ENCODE measurements around the gene CD300LD.
"Not testable (repeated sequence)": the region's sequence is repeated elsewhere in the genome, so short reads cannot be mapped to it uniquely, and the experiment has no call there.

CD300LD gene

DNA sequence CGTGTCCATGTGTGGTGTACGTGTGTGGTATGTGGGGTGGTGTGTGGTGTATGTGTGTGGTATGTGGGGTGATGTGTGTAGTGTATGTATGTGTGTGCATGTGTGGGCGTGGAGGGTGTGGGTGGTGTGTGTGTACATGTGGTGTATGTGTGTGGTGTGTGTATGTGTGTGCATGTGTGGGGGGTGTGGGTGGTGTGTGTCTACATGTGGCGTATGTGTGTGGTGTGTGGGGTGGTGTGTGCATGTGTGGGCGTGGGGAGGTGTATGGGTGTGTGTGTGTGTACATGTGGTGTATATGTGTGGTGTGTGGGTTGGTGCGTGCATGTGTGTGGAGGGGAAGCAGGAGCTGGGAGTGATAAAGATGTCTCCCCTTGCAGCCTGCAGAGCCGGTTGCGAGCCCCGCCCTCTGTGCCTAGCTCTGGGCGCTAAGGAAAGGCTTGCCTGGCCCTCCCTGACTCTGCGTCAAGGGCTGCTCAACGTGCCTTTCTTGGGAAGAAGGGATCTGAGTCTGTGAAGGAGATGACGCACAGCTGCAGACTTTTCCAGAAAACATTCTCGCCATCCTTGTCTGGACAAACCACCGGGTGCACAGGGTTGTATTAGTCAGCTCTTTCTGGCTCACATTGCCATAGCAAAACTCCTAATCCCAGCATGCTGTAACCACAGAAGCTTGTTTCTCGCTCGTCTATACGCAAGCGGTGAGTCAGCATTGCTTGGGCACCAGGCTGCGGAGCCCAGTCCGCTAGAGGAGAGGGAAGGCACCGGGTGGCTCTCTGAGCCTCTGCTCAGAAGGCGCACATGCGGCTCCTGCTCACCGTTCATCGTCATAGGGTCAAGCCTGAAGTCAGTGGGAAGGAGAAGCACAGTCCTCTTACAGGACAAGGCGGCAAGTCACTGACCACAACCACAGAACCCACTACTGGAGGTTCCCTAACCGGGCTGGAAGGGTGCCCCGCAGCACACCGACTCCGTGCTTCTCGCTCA, 22.8 kb downstream of the CD300LD start:
- DNase-seq = no peak

DNA sequence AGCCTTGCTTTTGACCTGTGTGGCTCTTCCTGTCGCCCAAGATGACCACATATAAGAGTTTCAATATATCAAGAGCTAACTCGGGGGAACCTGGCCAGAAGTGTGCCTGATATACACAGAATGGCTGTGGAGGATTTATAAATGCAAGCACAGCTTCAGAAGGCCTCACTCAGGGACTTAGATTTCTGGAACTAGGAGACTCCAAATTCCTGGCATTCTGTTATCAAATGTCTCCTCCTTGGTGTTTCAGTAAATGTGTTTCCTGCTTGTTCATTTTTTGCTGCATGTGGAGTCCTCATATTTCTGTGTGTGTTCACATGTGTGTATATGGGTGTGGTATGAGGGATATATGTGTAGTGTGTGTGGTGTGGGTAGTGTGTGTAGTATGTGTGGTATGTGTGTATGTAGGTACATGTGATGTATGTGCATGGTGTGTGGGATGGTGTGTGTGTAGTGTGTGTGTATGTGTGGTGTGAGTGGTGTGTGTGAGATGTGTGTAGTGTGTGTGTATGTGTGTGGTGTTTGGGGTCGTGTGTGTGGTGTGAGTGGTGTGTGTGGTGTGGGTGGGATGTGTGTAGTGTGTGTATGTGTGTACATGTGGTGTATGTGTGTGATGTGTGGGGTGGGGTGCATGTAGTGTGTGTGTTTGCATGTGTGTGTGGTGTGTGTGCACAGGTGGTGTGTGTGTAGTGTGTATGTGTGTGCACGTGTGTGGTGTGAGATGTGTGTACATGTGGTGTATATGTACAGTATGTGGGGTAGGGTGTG, 23.8 kb downstream of the CD300LD start:
- DNase-seq = no peak

DNA sequence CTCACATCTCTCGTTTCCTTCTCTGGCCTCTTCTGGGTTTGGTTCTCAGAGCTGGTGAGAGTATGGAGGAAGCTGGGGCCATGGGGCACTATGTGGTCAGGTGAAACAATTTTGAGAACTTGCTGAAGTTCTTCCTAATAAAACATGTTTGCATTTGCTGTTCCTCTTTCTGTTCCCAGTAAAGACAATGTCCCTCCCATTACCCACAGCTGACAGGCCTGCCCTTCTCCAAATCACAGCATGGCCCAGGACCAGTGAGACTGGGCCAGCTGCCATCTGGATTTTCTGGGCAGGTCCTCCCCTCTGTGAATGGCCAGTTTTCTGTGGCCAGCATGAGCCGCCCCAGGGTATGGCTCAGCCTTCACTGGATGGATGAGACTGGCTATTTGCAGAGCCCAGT, 24.7 kb downstream of the CD300LD start, which contains the start of gene CD300H:
CD300H (minus strand) TSS at position 113 of the 400 bp plus-strand sequence.
- DNase-seq = no peak

DNA sequence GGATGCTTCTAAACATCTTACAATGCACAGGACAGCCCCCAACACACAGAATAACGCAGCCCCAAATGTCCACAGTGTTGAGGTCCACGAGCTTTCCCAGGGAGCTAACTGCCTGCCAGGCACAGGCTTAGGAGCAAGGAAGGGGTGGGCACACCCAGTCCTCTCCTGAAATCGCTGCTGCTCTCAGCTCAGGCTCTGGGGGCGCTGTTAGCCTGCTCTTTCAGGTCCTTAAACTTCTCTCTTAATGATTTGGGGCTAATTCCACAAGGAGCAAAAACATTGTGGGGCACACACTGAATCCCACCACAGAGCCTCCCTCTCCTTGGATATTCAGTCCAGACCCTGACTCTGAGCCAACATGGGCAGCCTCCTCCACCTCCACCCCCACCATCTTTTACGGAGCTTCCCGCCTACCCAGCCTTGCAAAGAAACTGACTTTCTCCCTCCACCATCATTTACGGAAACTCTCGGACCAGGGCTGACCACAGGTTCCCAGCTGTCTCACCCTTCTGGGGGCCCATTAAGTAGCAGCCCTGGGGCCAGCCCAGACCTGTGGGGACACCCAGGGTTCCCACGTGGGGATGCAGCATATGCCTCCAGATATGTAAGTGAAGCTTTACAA, 25.8 kb downstream of the CD300LD start:
- no peak for DNase-seq

DNA sequence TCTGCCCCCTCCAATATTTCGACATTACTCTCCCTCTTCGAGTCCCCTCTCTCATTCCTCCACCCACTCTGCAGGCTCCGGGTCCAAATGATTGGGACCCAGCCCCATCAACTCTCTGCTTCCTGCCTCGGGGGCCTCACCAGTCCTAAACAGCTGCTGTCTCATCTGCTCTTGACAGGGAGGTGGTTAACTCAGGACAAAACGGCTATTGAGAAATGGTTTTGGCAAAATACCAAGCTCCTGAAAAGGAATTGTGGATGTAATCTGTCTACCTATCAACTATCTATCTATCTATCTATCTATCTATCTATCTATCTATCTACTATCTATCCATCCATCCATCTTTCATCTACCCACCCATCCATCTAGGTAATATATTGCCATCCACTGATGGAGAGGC, 27.0 kb downstream of the CD300LD start:
- no peak for DNase-seq

DNA sequence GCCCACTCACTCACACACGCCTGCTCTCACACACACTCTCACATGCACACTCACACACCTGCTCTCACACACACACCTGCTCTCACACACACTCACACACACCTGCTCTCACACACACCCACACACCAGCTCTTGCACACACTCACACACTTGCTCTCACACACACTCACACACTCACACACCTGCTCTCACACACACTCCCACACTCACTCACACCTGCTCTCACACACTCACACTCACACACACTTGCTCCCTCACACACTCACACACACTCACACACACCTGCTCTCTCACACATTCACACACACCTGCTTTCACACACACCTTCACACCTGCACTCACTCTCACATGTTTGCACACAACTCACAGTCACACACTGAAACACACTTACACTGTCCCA, 28.7 kb downstream of the CD300LD start:
- DNase-seq = no peak

DNA sequence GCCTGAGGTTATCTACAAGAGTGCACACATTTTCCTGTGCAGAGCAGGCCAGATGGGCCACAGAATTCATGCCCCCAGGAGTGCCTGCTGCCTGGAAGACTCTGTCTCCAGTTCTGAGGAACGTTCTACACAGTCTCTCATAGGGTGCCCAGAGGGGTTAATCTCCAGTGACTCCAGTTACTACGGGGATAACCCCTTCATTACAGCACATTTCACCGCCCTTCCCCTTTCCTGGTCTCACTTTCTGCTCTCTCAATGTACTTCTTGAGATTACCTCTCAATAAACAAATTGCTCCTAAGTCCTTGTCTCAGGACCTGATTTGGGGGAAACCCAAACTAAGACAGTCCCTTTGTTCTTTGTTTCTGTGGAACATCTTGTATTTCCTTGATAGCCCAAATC, 30.5 kb downstream of the CD300LD start:
- no peak for DNase-seq

DNA sequence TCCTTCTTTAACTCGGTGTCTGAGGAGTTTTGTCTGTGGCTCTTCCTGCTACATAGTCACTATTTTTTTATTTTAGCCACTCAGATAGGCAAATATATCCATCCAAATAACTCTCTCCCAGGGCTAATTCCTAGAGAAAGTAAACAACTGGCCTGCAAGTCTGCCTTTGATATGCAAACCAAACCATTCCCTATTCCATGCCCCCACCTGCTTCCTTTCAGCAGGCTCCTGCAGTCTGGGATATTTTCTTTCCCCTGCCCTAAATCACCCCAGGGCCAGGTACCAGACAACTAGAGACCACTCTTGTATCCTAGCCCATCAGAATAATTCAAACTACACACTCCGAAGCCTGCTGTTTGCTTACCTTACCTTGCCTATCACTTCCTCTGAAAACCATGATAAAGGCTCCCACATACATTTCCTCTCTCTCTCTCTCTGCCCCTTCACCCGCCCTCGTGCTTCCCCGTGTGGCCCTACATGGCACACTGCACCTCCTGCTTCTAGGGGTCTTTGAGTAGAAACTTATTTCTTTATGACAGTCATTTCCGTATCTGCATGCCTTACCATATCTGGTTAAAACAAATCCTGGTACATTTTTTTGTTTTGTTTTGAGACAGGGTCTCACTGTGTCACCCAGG, 33.1 kb downstream of the CD300LD start:
- DNase-seq = no peak

DNA sequence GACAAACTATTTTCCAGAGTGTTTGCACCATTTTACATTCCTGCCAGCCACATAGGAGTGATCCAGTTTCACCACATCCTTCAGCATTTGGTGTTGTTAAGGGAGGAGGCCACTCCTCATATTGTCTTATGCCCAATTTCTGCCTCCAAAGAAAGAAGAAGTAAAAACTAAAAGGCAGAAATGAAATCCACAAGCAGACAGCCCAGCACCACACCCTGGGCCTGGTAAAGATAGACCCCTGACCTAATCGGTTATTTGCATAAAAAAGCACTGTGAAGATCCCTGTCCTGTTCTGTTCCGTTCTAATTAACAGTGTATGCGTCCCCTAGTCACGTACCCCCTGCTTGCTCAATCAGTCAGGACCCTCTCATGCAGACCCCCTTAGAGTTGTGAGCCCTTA, 33.7 kb downstream of the CD300LD start:
- DNase-seq = not testable (repeated sequence)

DNA sequence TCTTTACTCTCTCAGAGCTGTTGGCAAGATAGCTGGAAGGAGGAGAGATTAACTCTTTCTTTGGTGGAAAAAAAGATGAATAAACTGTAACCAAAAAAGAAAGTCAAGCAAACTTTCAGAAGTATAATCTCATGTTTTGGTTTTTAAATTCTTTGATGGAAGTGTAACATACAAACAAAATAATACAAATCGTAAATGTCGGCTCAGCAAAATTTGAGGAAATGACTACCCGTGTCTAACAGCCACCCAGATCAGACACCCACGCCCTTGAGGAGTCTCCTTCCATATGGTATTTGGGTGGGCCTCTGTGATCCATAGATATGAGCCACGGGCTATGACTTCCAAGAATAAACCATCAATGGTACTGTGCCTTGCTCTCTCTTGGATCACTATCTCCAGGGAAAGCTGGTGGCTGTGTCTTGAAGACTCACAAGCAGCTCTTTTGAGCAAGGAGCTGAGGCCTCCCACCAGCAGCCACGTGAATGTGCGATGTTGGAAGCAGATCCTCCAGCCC, 36.6 kb downstream of the CD300LD start:
- no peak for DNase-seq

DNA sequence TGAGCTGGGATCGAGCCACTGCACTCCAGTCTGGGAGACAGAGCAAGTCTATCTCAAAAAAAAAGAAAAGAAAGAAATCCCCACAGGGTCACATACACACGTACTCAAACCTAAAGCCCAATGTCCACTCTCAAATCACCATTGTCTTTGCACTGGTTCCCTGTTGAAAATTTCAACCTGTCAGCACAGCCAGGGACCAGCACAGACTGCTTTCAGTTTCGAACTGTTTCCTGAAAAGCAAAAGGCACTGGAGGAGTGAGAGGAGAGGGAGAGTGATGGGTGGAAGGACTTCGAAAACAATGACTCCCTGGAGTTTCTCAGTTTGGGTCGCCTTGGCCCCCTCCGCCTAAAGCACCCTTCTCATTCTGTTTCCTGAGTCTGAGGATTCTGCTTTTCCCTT, 37.2 kb downstream of the CD300LD start:
- no peak for DNase-seq

DNA sequence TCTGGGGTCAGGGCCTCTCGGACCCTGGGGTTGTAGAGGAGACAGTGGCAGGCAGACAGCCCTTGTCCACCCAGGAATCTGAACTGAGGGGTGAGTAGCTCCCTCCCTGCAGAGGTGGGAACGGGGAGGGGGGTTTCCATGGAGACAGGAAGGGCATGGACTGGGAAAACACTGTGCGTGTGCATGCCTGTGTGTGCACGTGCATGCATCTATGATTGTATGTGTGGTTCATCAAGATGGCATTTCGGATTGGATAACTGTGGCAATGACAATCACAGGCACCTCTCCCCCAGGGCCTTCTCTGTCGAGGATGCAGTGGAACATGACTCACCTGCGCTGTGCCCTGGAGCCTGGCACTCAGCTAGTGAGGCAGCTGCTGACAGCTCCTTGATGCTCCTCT, 40.0 kb downstream of the CD300LD start:
- DNase-seq = no peak

DNA sequence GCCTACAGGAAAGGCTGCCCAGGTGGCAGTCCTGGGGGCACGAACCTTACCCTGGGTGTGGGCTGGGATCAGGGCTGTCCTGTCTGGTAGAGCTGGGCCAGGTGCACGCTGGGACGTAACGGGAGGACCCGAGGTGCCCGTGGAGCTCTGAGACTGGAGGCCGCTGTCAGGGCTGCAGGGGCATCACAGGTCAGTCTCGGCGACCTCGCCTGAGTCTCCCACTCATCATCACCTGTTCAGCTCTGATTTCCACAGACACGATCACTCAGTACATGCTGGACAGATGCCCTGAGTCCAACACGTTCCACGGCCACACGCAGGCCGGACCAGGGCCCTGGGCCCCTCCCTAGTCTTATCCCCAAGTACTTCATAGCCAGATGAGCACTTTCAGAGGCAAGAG, 41.5 kb downstream of the CD300LD start:
- DNase-seq = no peak

DNA sequence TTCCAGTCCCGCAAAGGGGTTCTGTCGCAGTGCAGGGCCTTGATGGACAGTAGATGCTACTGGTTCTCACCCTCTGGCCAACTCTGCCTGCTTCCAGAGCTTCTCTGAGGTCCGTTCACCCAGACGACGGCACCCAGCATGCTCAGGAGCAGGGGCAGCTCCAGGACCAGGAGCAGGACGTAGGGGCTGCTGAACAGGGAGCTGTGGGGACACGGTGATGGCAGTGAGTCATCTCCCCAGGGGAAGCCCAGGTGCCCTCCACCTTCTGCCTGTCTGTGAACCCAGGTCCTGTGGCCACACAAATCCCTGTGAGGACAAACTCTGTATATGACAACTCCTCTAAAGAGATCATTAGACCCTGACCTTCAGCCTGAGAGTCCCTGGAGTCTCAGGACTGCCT, 42.7 kb downstream of the CD300LD start:
- DNase-seq = no peak

DNA sequence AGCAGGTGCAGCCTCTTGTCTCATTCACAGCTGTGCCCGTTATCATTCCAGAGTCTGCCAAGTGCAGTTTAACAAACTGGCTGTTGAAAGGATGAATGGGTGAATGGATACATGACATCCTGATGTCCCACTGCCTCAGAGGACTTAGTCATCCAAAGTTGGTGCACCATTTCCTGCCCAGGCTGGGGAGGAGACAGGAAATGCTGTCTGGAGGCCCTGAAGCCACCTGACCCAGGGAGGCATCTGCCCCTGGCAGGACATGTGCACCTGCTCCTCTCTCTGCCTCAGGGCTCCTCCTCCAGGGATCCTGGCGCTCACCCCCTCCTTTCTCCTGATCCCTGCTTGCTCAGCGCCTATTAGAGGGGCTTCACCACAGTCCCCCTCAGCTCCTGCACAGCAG, 44.3 kb downstream of the CD300LD start:
- DNase-seq = no peak

DNA sequence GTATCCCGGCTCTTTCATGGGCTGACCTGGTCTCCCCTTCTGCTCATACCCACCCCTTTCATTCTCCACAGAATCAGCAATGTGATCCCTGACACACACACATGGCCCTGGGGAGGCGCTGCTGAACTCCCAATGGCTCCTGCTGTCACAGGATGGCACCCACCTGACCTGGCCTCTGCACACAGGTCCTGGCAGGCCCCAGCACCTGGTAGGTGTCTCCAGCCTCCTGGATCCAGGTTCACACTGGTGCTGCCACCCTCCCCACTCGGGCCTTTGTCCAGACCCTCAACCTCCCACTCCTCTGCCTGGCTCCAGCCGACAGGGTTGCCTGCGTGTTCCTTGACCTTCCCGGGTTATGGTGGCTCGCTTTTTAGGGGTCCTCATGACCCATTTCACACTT, 44.8 kb downstream of the CD300LD start:
- no peak for DNase-seq

DNA sequence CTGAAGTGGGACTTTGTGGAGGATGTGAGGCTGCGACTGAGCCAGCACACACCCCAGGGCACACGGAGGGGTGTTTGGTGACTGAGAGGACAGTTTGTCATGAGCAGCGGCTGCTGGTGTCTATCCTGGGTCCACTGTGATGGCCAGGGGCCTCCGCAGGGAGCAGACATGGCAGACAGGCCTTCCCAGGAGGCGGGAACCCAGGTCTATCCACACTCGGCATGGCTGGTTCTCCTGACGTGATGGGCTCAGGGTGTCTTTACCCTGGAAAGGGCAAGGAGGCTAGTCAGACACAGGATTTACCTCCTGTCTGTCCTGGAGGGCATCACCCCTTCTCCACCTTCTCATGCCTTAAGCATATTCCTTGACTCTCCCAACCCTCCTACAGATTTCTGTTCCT, 45.5 kb downstream of the CD300LD start:
- no peak for DNase-seq

DNA sequence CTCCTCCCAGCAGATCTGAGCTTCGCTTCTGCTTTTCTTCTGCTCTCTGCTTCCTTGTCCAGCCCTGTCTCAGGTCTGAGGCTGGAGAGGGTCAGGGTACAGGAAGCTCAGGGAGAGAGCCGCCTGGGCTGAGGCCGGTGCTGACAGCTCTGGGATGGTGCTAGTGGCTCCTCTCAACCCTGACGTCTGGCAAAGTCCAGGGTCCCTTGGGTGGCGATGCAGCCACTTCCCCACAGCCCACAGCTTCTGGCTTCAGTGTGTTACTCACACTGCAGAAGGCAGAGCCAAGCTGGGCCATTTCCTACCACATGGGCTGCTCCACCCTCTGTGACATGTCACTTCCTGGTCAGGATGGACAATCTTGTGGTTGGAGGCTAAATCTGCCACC, 46.2 kb downstream of the CD300LD start, which contains the start of gene CD300C:
CD300C (minus strand) TSS at position 273 of the 388 bp plus-strand sequence. CDS start 333 bp downstream, outside the sequence.
- no peak for DNase-seq

DNA sequence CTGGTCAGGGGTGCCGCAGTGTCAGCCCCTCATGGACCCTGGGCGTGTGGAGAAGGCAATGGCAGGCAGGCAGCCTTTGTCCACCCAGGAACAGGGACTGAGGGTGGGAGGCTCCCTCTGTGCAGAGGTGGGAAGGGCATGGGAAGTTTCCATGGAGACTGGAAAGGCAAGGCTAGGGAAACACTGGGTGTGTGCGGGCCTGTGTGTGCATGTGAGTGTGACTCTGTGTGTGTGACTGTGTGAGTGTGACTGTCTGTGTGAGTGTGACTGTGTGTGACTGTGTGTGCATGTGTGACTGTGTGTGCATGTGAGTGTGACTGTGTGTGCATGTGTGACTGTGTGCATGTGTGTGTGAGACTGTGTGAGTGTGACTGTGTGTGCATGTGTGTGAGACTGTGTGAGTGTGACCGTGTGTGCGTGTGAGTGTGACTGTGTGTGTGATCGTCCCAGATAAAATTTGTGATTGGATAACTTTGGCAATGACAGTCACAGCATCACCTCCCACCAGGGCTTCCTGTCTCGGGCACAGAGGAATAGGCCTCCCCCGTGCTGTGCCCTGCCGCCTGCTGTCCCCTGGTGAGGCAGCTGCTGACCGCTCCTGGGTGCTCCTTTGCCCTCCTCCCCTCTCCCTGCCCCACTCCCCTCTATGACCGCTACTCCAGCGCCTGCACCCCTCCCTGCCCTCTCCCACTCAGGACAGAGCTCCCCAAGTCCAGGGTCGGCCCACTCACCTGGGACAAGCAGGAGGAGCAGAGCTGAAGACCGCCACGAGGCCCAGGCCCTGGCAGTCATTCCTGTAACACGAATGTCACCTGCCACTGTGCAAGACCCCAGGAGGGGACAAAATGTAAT, 46.9 kb downstream of the CD300LD start:
- DNase-seq = no peak

DNA sequence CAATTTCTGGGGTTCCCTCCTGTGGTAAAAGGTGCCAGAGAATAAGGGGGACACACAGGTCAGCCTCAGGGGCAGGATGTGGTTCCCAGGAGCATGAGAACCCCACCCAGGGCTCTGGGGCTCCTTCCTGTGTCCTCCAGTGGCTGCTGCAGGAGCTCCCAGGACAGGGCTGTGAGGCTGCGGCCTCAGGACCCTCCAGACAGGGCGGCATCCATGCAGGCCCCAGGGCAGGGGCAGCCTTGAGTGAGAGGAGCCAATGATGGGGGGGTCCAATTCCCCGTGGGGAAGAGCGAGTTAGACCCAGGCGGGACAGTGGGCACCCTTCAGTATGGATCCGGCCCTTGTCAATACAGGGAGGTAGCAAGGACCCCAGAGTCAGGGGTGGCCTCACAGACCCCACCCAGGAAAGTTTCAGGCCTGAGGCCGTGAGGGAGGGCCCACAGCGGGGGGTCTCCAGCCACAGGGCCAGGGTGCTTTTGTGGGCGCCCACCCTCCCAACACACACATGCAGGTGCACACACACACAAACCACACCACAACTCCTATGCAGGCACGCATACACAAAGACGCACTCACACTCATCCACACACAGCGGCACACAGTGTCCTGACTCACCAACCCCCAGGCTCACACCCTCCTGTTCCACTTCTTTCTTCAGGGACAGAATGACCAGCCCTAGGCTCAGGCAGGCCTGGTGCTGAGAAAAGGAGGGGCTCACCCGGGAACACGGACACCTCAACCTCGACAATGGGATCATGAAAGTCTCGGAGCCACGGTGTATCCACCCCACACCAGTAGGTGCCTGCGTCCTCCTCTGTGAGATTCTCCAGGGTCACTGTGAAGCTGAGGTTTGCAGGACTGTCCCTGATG, 48.0 kb downstream of the CD300LD start:
- no peak for DNase-seq

DNA sequence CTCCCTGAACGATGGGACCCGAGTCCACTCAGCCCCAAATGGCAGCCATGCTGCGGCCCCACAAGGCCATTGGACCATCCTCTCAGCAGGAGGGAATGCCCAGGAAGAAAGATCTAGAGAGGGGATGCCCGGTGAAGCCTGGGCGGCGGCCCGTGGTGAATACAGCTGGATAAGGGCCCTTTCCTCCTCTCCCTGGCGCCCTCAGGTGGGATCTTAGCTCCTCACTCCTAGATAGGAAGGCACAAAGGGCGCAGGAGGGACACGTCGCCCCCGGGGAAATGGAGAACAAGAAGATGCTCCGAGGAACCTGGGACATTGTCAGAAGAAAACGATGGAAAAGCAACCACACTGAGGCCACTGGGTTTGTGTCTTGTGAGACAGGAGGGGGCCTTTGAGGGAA, 48.7 kb downstream of the CD300LD start:
- no peak for DNase-seq
